ENCODE measurements around the gene LTF. TPM values are rescaled to one million over a fixed set of nuclear protein-coding genes. Genes with fewer than 3 reads are reported as not detected.

The LTF gene
- total RNA-seq, result not detected in 2 replicates

GRCh38 chr3:46464326-46465195, at the start of gene LTF:
Gene LTF (minus strand): TSS chr3:46464905. CDS start chr3:46464867, 38 bp downstream.

GRCh38 chr3:46497556-46498265, 33.0 kb upstream of the LTF start, which contains the start of gene RTP3:
Gene RTP3 (plus strand): TSS chr3:46497976. CDS start chr3:46498063, 87 bp downstream.

GRCh38 chr3:46406788-46407611, 57.7 kb downstream of the LTF start, which contains the start of the genes CCR5AS and CCRL2:
Gene CCR5AS (minus strand): TSS chr3:46407066.
Gene CCRL2 (plus strand): TSS chr3:46407259. CDS start chr3:46408080, 821 bp downstream.

Other genes with a start within 250 kb of the LTF start
- not detected in 2 replicates for gene CCR3, start 222.4 kb downstream of the LTF start, total RNA-seq
- not detected in 2 replicates for gene CCR2, start 110.8 kb downstream of the LTF start, total RNA-seq
- gene CCR5, start 94.0 kb downstream of the LTF start, total RNA-seq, result not detected in 2 replicates
- gene CCRL2, start 57.6 kb downstream of the LTF start, total RNA-seq, result 0.33 TPM in 1 of 2 replicates, not detected in the other
- gene RTP3, start 33.1 kb upstream of the LTF start, total RNA-seq, result not detected in 2 replicates
- under 0.01 and 0.16 TPM in 2 replicates for gene LRRC2, start 101.4 kb upstream of the LTF start, total RNA-seq
- not detected in 2 replicates for gene FAM240A, start 147.6 kb upstream of the LTF start, total RNA-seq
- 3.3 and 7.7 TPM in 2 replicates for gene ALS2CL, start 228.8 kb upstream of the LTF start, total RNA-seq
- 0.13 TPM in 1 of 2 replicates, not detected in the other for gene TMIE, start 236.5 kb upstream of the LTF start, total RNA-seq

All from mesangial cell (primary cell).